ENCODE data around the gene SLC25A22.

The SLC25A22 gene

DNA sequence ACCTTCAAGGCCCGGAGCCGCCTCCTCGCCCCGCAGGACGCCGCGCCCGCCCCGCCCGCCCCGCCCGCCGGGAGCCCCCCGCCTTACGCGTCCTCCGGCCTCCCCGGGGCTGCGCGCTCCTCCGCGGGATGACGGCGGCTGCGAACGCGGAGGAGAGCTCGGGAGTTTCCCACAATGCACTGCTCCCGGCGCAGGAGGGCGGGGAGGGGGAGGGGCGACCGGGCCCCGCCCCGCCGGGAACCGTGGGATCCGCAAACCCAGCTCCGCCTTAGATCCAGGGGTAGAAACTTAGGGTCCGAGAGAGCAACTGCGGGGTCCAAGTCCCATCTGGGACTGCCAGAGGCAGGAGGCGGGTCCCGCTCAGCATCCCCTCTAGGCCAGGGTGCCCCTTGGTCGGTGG lies 8.1 kb downstream of the SLC25A22 start, which contains the start of gene CEND1:
TSS of gene CEND1 (minus strand) at position 148 of the 400 bp plus-strand sequence. CDS start 1,514 bp downstream, outside the sequence.
- TF ChIP-seq, protein P1, sequence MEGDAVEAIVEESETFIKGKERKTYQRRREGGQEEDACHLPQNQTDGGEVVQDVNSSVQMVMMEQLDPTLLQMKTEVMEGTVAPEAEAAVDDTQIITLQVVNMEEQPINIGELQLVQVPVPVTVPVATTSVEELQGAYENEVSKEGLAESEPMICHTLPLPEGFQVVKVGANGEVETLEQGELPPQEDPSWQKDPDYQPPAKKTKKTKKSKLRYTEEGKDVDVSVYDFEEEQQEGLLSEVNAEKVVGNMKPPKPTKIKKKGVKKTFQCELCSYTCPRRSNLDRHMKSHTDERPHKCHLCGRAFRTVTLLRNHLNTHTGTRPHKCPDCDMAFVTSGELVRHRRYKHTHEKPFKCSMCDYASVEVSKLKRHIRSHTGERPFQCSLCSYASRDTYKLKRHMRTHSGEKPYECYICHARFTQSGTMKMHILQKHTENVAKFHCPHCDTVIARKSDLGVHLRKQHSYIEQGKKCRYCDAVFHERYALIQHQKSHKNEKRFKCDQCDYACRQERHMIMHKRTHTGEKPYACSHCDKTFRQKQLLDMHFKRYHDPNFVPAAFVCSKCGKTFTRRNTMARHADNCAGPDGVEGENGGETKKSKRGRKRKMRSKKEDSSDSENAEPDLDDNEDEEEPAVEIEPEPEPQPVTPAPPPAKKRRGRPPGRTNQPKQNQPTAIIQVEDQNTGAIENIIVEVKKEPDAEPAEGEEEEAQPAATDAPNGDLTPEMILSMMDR (conservative IDR thresholded peaks at IDR 0.05; ENCODE audit: low read depth, low read length), result no peak
- no peaks in the 10 kb centered on the region for H3K27me3 ChIP-seq (ENCODE audit: insufficient read depth, low read depth)
- no peaks in the 10 kb centered on the region for H3K79me2 ChIP-seq (ENCODE audit: insufficient read depth, low read depth)
- H3K27ac ChIP-seq, result no peak within 1 kb of the TSS; the same call in 1 of the 2 replicates
- H2AFZ ChIP-seq (ENCODE audit: low read depth), result no peak within 1 kb of the TSS
- H4K20me1 ChIP-seq (ENCODE audit: insufficient read depth), result no peaks in the 10 kb centered on the region
- peak within 1 kb of the TSS; percentile 84; the same call in 1 of the 2 replicates for H3K4me2 ChIP-seq
- H3K4me3 ChIP-seq (IDR thresholded peaks at IDR 0.05; ENCODE audit: insufficient read depth, low read depth, low read length), result no peak within 1 kb of the TSS
- H3K4me1 ChIP-seq (ENCODE audit: low read depth, poor library complexity, severe bottlenecking), result peaks cover 12% of the 10 kb centered on the region
- H3K9ac ChIP-seq, result peak within 1 kb of the TSS; percentile 32; the same call in 1 of the 2 replicates
- no peaks in the 10 kb centered on the region for H3K36me3 ChIP-seq (ENCODE audit: insufficient read depth)

DNA sequence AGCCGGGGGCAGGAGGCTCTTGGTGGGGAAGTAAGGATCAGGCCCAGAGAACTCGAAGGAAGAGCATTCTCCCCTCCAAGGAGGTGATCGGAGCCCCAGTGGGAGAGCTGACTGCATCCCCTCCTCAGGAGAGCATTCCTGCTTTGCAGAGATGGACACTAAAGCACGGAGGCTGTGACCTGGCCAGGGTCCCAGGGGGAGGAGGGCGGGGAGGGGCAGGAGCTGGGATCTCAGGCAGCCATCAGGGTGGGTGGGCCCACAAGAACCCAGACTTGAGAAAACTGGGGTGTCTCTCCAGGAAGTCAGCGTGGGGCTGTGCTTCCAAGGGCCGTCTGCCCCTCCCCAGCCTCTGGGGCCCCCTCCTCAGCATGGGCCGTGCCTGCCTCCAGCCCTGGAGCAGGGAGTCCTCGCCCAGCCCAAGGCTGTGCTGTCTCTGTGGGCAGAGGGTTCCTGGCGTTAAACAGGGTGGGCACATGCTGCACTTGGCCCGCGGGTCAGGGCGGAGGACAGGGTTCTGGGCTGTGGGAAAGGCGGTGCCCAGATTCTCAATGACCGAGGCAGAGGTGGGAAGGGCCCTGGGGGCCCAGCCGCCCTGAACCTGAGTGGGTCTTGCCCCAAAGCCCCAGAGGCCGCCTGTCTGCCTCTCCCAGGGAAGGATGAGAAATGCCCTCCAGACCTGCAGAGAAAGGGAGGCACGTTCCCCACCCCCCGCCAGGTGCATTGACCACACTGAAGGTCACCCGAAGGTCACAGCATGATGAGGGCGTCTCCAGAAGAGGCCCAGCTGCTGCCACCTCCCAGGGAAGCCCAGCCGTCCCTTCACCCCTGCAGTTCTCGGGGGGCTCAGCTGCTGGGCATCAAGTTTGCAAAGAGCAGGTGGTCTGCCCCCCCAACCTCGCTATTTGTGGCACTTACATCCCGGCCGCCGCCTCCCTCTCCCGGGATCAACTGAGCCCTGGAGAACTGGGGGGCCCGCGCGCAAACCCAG lies 8.8 kb downstream of the SLC25A22 start:
- TF ChIP-seq, protein P1 (conservative IDR thresholded peaks at IDR 0.05; ENCODE audit: low read depth, low read length), result no peak
- H3K4me2 ChIP-seq, result peak overlapping the region; percentile 84; the same call in 1 of the 2 replicates
- no peak overlapping the region; the same call in 1 of the 2 replicates for H3K27ac ChIP-seq
- no peaks in the 10 kb centered on the region for H3K79me2 ChIP-seq (ENCODE audit: insufficient read depth, low read depth)
- no peaks in the 10 kb centered on the region for H4K20me1 ChIP-seq (ENCODE audit: insufficient read depth)
- H2AFZ ChIP-seq (ENCODE audit: low read depth), result no peak overlapping the region
- peaks cover 12% of the 10 kb centered on the region for H3K4me1 ChIP-seq (ENCODE audit: low read depth, poor library complexity, severe bottlenecking)
- H3K27me3 ChIP-seq (ENCODE audit: insufficient read depth, low read depth), result no peaks in the 10 kb centered on the region
- no peaks in the 10 kb centered on the region for H3K36me3 ChIP-seq (ENCODE audit: insufficient read depth)
- H3K9ac ChIP-seq, result peak overlapping the region; percentile 32; the same call in 1 of the 2 replicates
- H3K4me3 ChIP-seq (IDR thresholded peaks at IDR 0.05; ENCODE audit: insufficient read depth, low read depth, low read length), result no peak overlapping the region

DNA sequence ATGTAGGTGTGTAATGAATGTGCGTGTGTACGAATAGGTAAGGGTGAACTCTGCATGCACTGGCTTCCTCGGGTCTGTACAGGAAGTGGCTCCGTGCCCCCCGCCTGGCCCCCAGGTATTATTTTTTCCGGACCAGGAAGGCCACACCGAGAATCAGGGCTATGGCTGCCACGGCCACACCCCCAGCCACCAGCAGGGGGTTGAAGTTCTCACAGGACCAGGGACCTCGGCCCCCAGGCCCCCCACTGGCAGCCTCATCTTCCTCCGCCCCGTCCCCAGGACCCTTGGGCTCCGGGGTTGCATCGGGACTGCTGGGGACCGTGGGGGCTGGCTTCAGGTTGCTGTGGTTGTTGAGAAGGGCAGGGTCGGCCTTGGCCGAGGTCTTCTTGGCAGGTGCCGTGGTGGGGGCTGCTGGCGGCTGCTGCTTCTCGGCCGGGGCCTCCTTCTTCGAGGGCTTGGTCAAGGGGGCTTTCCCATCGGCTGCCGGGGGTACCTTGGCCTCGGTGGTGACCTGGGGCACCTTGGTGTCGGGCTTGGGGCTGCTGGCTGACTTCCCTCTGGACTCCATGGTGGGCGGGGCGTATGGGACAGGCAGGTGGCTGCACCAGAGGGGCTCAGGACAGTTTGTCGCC lies 10.0 kb downstream of the SLC25A22 start:
- H3K27me3 ChIP-seq (ENCODE audit: insufficient read depth, low read depth), result no peaks in the 10 kb centered on the region
- no peaks in the 10 kb centered on the region for H3K79me2 ChIP-seq (ENCODE audit: insufficient read depth, low read depth)
- no peaks in the 10 kb centered on the region for H4K20me1 ChIP-seq (ENCODE audit: insufficient read depth)
- H3K9ac ChIP-seq, result no peak overlapping the region
- H3K4me2 ChIP-seq, result no peak overlapping the region
- H3K4me3 ChIP-seq (IDR thresholded peaks at IDR 0.05; ENCODE audit: insufficient read depth, low read depth, low read length), result no peak overlapping the region
- peaks cover 12% of the 10 kb centered on the region for H3K4me1 ChIP-seq (ENCODE audit: low read depth, poor library complexity, severe bottlenecking)
- TF ChIP-seq, protein P1 (conservative IDR thresholded peaks at IDR 0.05; ENCODE audit: low read depth, low read length), result no peak
- H3K27ac ChIP-seq, result no peak overlapping the region
- H3K36me3 ChIP-seq (ENCODE audit: insufficient read depth), result no peaks in the 10 kb centered on the region
- no peak overlapping the region for H2AFZ ChIP-seq (ENCODE audit: low read depth)

DNA sequence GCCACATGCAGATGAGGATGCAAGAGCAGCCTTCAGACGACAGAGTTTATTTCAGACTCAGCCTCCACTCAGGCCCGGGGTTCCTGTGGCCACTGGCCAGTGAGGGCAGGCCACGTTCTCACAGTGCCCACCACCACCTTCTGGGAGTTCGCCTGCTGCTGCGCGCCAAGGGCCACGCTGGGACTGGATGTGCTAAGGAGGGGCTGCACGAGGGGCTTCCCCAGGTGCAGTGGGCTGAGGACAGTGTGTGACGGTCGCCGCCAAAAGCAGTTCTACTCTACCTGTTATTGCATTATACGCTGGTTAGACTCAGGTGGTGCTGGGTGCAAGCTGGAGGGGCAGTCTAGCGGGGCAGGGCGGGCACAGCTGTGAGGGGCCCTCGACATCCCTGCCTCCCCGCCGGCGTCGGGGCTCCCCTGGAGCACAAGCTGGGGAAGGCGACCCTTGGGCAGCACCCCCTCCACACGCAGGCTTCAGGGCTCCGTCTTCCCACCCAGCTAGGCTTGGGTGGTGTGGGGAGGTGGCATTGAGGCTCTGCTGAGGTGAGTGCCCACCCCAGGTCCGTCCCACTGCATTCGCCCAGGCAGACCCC lies 10.9 kb downstream of the SLC25A22 start:
- no peak overlapping the region for H3K27ac ChIP-seq
- no peak overlapping the region for H3K9ac ChIP-seq
- TF ChIP-seq, protein P1 (conservative IDR thresholded peaks at IDR 0.05; ENCODE audit: low read depth, low read length), result no peak
- H3K36me3 ChIP-seq (ENCODE audit: insufficient read depth), result no peaks in the 10 kb centered on the region
- H4K20me1 ChIP-seq (ENCODE audit: insufficient read depth), result no peaks in the 10 kb centered on the region
- no peaks in the 10 kb centered on the region for H3K79me2 ChIP-seq (ENCODE audit: insufficient read depth, low read depth)
- H2AFZ ChIP-seq (ENCODE audit: low read depth), result no peak overlapping the region
- H3K4me3 ChIP-seq (IDR thresholded peaks at IDR 0.05; ENCODE audit: insufficient read depth, low read depth, low read length), result no peak overlapping the region
- no peak overlapping the region for H3K4me2 ChIP-seq
- no peaks in the 10 kb centered on the region for H3K27me3 ChIP-seq (ENCODE audit: insufficient read depth, low read depth)
- peaks cover 12% of the 10 kb centered on the region for H3K4me1 ChIP-seq (ENCODE audit: low read depth, poor library complexity, severe bottlenecking)
